MCF 10A (cell line): Measurements from ENCODE around the gene NCL. TPM values are rescaled to one million over a fixed set of nuclear protein-coding genes. Genes with fewer than 3 reads are reported as not detected.

Experiments
- BruUV-seq: library from RNA; stranded (reverse); fragments of 400-500 nt; replicated peaks from 2 replicates; lab custom pipeline; 2021; lab: Mats Ljungman, UMichigan
- CTCF ChIA-PET: fragments of 300-600 bp; sonication (Branson Sonifier 250); formaldehyde crosslinking; extraction: SDS; loops from one replicate; lab custom pipeline; 2021; ENCODE audit warnings: antibody characterized with exemption, inconsistent platforms; lab: Yijun Ruan, JAX
- POLR2A ChIA-PET: fragments of 300-600, 350-650 bp; sonication (Branson Sonifier 250); formaldehyde crosslinking; extraction: SDS; loops from one replicate; lab custom pipeline; 2020; ENCODE audit warnings: antibody characterized with exemption, inconsistent platforms; lab: Yijun Ruan, JAX
- DNase-seq: peaks from one replicate; pipeline ENCODE4 v3.0.0-alpha.2; 2018; ENCODE audit not compliant: unreplicated experiment
- H3K27ac Mint-ChIP-seq: one replicate; pipeline ENCODE4 v1.8.0; 2022; ENCODE audit warnings: mild to moderate bottlenecking, low read depth, mixed read lengths; ENCODE audit not compliant: unreplicated experiment
- H3K27me3 Mint-ChIP-seq: one replicate; pipeline ENCODE4 v1.8.0; 2022; ENCODE audit warnings: mixed read lengths; ENCODE audit not compliant: insufficient read depth, unreplicated experiment
- H3K36me3 Mint-ChIP-seq: one replicate; pipeline ENCODE4 v1.8.0; 2022; ENCODE audit warnings: mild to moderate bottlenecking, moderate library complexity, mixed read lengths; ENCODE audit not compliant: insufficient read depth, unreplicated experiment
- H3K4me1 Mint-ChIP-seq: one replicate; pipeline ENCODE4 v1.8.0; 2022; ENCODE audit warnings: mixed read lengths; ENCODE audit not compliant: insufficient read depth, unreplicated experiment
- H3K4me3 Mint-ChIP-seq: one replicate; pipeline ENCODE4 v1.8.0; 2022; ENCODE audit warnings: mild to moderate bottlenecking, moderate library complexity, mixed read lengths; ENCODE audit not compliant: unreplicated experiment
- H3K9me3 Mint-ChIP-seq: one replicate; pipeline ENCODE4 v1.8.0; 2022; ENCODE audit warnings: mixed read lengths; ENCODE audit not compliant: unreplicated experiment
- intact Hi-C: fragments of 100-400 bp; cut with micrococcal nuclease; formaldehyde crosslinking; loops from 2 replicates; pipeline ENCODE4 v1.14.1; 2022
- total RNA-seq: library from RNA; stranded (reverse); gene quantifications from 2 replicates; pipeline ENCODE4 v1.2.3, GENCODE V29; 2022
- TF ChIP-seq, protein P1 (sequence below): fragments of 200-600 bp; IDR thresholded peaks from one replicate; pipeline ENCODE4 v1.8.0; 2022; ENCODE audit warnings: antibody characterized with exemption, mild to moderate bottlenecking; ENCODE audit not compliant: unreplicated experiment

NCL gene
- total RNA-seq, 1 experiment from 2014 or later = 778 TPM

DNA sequence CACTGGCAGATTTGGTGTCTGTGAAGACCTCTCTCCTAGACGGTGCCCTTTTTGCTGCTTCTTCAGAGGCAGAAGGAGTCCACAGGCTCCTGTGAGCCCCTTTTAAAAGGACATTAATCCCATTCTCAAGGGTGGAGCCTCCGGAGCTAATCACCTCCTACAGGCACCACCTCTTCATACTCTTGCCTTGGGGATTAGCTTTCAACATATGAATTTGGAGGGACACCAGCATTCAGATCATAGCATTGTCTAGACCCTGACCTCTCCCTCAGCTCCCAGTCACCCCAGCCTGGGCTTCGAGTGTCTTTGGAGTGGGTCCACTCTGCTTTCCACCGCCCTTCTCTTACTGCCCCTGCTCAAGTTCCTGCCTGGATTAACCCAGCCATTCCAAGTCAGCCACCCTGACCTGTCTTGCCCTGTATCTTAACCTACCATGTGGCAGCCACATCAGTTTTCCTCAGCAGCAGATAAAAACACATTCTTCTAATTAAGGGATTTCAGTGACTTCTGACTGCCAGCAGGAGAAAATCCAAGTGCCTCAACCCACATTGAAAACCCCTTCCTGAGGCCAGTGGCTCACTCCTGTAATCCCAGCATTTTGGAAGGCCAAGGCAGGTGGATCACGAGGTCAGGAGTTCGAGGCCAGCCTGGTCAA lies 6.1 kb upstream of the NCL start:
- ChIA-PET POLR2A (interaction anchor here (0.7 to 1.3 kb wide), 2 partner anchors 41 to 311 kb away, joined by 3 read pairs; partner anchors contain the start of gene PDE6D), CTCF (interaction anchor here (0.9 to 5.0 kb wide), 2 partner anchors 11 to 17 kb away, joined by 3 to 39 read pairs; no protein-coding TSS in a partner anchor)
- H3K9me3 Mint-ChIP-seq = no peaks in the 10 kb centered on the region
- peaks cover 12% of the 10 kb centered on the region for H3K27me3 Mint-ChIP-seq
- H3K4me3 Mint-ChIP-seq = no peak overlapping the region
- no peak overlapping the region for H3K27ac Mint-ChIP-seq
- no TSS peak for BruUV-seq
- no peaks in the 10 kb centered on the region for H3K36me3 Mint-ChIP-seq
- H3K4me1 Mint-ChIP-seq = peaks cover 8% of the 10 kb centered on the region
- intact Hi-C loops = no loop called here
- TF ChIP-seq, protein P1, sequence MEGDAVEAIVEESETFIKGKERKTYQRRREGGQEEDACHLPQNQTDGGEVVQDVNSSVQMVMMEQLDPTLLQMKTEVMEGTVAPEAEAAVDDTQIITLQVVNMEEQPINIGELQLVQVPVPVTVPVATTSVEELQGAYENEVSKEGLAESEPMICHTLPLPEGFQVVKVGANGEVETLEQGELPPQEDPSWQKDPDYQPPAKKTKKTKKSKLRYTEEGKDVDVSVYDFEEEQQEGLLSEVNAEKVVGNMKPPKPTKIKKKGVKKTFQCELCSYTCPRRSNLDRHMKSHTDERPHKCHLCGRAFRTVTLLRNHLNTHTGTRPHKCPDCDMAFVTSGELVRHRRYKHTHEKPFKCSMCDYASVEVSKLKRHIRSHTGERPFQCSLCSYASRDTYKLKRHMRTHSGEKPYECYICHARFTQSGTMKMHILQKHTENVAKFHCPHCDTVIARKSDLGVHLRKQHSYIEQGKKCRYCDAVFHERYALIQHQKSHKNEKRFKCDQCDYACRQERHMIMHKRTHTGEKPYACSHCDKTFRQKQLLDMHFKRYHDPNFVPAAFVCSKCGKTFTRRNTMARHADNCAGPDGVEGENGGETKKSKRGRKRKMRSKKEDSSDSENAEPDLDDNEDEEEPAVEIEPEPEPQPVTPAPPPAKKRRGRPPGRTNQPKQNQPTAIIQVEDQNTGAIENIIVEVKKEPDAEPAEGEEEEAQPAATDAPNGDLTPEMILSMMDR = no peak
- DNase-seq = no peak

DNA sequence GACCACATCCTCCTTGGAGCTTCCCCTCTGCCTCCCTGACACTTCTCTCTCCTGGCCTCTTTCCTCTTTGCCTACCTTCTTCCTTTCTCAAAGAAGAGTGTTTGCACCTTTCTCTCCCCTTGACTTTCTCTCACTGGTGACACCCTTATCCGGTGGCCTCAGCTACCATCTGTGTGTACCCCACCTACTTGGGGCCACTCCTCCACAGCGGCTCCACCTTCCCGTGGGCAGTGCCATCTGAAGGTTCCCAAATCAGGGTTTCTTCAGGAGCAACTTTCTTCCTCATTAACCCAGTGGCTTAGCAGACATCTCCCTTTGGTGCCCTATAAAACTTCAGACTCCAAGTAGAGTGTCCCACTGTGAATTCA lies 5.3 kb upstream of the NCL start:
- CTCF ChIA-PET = interaction anchor here (5.0 kb wide), 1 partner anchor 12 kb away, joined by 39 read pairs; no protein-coding TSS in a partner anchor
- DNase-seq = no peak
- POLR2A ChIA-PET = interaction anchor here (1.3 kb wide), 1 partner anchor 311 kb away, joined by 3 read pairs; the partner anchor contains the start of gene PDE6D
- no peaks in the 10 kb centered on the region for H3K36me3 Mint-ChIP-seq
- H3K4me1 Mint-ChIP-seq = peaks cover 8% of the 10 kb centered on the region
- BruUV-seq = no TSS peak
- intact Hi-C loops = no loop called here
- peak overlapping the region; percentile 30 for H3K27ac Mint-ChIP-seq
- no peak overlapping the region for H3K4me3 Mint-ChIP-seq
- TF ChIP-seq, protein P1 = no peak
- peaks cover 12% of the 10 kb centered on the region for H3K27me3 Mint-ChIP-seq
- H3K9me3 Mint-ChIP-seq = no peaks in the 10 kb centered on the region

DNA sequence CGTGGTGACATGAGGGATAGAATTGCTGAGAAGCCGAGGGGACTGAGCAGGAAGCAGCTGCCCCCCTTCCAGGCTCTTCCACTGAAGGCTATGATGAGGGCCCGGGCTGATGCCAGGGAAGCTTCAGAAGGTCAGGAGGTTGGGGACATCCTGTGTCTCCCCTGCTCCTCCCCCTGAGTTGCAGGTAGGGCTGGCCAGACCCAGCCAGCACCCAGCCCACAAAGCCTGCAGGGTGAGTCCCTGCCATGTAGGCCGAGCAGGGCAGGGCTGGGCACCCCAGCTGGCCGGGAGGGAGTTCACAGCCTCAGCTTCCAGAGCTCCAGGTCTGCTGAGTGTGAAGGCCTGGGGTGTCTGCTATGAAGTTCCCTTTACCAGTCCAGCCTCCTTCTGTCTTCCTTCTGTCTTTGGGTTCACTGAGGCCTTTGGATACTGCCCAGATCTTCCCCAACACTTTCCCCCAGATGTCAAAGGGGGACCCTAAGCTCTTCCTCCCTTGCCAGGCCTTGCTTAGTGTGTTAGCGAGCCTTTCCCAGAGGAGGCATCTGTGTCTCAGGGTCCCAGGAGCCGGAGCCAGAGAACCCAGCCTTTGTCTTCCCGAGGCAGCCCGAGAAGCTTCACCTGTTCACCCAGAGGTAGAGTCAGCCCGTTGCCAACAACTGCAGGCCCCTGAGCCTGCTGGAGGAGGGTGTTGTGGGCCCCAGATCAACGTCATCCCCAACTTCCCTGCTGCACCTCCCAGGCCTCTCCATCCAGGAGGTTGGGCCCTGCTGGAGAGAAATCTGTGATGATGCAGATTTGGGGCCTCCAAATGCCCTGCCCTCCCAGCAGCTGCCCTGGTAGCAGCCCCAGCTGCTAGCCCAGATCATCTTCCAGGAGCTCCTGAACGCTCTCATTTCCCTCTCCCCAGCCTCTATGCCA lies 3.6 kb upstream of the NCL start:
- Mint-ChIP-seq H3K27ac (no peak overlapping the region), H3K4me3 (no peak overlapping the region), H3K9me3 (no peaks in the 10 kb centered on the region), H3K36me3 (peaks cover 17% of the 10 kb centered on the region), H3K27me3 (peaks cover 7% of the 10 kb centered on the region), H3K4me1 (peaks cover 12% of the 10 kb centered on the region)
- ChIA-PET CTCF (interaction anchor here (0.6 to 5.0 kb wide), 2 partner anchors 14 to 31 kb away, joined by 3 to 39 read pairs; no protein-coding TSS in a partner anchor), POLR2A (interaction anchor here (0.5 to 1.9 kb wide), 4 partner anchors 10 to 224 kb away, joined by 3 to 6 read pairs (median 3); no protein-coding TSS in a partner anchor)
- DNase-seq = no peak
- BruUV-seq = no TSS peak
- intact Hi-C loops = no loop called here
- TF ChIP-seq, protein P1 = no peak
